Measurements from ENCODE around the gene SNX5.
"Not testable (repeated sequence)": the region's sequence is repeated elsewhere in the genome, so short reads cannot be mapped to it uniquely, and the experiment has no call there.

The SNX5 gene

DNA sequence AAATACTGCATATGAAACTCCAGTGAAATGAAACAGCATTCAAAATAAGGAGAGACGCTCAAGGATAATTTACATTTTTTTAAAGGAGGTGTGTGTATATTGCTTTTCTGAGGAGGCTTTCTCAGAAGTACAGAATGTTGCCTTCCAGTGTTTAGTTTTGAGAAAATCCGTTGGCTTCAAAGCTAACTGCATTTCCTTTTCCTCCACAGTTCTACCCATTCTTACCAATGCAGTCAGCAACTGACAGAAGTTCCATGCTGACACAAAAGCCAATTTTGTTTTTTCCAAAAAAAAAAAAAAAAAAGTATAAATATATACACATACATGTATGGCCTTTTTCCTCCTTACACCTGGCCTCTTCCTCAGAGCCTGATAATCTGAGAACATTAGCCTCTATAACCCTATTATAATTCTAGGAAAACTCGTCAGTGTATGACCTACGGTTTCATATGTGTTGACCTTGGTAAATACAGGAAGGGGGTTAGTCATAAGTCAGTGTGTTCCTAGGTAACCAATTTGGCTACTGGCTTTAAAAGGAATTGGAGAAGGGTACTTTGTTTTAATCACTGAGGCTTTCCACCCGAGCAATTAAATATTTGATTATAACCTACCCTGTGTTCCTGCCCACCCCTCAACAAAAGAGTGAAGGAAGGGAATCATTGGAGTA is 24.4 kb upstream of the SNX5 start:
- no peak for DNase-seq

DNA sequence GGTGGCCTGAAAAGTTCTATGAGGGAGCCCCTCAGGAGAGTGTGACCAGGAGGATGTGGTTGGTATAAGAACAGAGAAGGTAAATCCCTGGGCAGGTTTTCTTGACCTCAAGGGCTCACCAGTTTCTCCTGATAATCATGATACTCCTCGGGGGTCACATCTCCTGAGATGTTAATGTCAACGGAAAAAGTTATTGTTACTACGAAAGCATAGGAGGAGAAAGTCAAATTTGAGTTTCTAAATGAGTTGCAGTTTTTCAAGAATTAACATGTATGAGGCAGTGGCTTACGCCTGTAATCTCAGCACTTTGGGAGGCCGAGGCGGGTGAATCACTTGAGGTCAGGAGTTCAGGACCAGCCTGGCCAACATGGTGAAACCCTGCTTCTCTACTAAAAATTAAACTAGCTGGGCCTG is 23.6 kb upstream of the SNX5 start:
- DNase-seq, result no peak

DNA sequence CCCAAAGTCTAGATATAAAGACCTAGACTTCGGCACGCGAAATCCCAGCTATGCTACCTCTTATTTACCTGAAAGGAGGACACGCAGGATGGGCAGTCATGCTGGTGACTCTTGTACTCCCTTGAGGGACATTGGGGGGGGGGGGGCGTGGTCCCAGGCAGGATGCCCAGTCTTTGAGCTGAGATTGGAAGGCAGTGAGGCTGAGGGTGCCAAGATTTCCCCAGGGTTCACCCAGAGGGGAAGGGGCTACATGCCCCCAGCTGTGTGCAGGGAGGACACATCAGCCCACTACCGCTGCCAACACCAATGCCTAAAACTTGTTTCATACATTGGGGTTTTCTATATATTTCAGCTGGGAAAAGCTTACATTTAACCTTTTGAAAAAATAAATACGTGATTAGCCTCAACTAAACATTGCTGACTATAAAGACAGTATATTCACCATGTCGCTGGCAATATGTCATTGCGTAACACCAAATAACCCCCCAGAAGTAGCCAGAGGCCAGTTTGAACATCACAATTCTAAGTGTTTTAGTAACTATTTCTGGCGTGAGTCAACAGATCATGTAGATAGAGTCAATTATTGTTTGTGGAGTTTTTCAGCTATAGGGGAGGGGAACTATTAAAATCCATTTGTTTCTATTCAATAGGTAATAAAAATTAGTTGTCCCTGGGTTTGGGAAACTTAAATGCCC is 21.8 kb upstream of the SNX5 start:
- no peak for DNase-seq

DNA sequence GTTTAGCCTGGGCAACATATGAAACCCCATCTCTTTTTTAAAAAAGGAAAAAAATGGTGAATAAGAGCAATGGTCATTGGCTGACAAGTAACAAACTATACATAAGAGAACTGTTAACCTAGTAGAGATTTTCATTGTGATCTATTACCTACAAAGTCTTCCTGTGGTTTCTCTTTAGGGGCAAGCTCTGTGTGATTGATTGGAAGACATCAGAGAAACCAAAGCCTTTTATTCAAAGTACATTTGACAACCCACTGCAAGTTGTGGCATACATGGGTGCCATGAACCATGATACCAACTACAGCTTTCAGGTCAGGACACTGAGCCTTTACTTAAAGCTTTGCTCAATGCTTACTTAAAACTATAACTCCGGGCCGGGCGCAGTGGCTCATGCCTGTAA is 19.4 kb upstream of the SNX5 start:
- DNase-seq, result no peak

DNA sequence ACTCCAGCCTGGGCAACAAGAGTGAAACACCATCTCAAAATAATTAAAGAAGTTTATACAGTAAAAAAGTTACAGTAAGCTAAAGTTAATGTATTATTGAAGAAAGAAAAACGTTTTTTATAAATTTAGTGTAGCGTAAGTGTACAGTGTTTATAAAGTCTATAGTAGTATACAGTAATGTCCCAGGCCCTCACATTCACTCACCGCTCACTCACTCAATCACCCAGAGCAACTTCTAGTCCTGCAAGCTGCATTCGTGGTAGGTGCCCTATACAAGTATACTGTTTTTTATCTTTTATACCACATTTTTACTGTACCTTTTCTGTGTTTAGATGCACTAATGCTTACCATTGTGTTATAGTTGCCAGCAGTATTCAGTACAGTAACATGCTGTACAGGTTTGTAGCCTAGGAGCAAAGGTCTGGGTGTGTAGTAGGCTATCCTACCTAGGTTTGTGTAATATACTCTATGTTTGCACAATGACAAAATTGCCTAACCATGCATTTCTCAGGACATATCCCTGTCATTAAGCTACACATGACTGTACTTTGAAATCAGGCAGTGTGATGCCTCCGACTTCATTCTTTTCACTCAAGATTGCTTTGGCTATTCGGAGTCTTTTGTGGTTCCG is 16.9 kb upstream of the SNX5 start:
- DNase-seq, result no peak

DNA sequence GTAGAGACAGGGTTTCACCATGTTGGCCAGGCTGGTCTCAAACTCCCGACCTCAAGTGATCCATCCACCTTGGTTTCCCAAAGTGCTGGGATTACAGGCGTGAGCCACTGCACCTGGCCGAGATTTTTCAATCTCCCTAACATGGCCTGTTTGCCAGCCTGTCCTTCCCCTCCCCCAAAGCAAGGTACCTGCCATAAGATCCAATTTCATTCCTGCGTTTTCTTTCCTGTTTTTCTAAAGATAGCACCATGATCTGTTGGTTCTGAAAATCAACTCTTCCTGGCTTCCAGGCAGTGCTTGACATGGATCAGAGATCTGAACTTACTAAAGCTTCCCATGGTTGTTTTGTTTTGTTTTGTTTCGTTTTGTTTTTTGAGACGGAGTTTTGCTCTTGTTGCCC is 7.7 kb upstream of the SNX5 start:
- DNase-seq, result no peak

DNA sequence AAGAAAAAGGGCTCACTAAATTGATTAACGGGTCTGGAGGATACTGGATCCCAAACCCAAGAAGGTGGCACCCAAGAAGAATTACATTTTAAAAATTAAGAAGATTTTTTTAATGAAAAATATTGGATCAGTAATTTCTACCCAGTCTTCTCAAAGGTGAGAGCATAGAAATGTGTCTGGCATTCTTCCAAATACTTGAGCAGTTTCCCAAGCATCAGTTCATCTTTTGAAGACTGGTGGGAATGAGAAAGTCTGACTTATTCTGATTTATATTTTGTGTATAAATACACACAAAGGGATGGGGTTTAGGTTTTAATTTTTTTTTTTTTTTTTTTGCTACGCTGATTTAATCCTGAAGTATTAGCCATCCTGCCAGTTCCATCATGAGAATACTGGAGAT is 3.5 kb upstream of the SNX5 start:
- no peak for DNase-seq

DNA sequence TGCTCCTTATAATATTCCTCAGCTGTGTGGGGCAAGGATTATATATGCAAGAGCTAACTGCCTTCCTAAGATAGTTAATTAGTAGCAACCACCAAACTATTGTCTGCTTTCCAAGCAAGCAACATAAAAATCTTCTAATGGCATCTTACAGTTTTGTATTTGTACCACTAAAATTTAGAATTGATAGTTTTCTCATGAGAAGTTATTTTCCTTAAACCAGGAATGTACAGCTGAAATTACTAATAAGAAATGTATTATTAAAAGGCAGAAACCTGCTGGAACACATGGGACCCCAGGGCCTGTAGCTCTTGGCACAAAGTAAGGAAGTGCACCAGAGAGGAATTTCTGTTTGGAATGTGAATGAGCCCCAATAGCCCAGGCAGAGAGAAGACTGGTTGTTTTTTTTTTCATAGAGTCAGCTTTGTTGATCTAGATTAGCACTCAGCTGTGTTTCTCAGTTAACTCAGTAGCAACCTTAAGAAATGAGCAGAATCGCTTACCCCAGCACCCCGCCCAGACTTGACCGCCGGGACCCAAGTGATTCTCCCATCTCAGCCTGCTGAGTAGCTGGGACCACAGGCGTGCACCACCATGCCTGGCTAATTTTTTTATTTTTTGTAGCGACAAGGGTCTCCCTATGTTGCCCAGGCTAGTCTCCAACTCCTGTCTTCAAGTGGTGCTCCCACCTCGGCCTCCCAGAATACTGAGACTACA is 2.9 kb upstream of the SNX5 start:
- no peak for DNase-seq

DNA sequence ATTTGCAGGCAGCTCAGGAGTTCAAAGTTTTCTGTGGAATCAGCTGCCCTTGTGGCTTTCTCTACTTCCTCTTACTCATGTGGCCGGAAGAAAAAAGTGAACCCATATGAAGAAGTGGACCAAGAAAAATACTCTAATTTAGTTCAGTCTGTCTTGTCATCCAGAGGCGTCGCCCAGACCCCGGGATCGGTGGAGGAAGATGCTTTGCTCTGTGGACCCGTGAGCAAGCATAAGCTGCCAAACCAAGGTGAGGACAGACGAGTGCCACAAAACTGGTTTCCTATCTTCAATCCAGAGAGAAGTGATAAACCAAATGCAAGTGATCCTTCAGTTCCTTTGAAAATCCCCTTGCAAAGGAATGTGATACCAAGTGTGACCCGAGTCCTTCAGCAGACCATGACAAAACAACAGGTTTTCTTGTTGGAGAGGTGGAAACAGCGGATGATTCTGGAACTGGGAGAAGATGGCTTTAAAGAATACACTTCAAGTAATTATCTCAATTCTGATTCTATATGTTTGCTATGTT is 1.4 kb upstream of the SNX5 start:
- peak; percentile 22 to 86 for DNase-seq

DNA sequence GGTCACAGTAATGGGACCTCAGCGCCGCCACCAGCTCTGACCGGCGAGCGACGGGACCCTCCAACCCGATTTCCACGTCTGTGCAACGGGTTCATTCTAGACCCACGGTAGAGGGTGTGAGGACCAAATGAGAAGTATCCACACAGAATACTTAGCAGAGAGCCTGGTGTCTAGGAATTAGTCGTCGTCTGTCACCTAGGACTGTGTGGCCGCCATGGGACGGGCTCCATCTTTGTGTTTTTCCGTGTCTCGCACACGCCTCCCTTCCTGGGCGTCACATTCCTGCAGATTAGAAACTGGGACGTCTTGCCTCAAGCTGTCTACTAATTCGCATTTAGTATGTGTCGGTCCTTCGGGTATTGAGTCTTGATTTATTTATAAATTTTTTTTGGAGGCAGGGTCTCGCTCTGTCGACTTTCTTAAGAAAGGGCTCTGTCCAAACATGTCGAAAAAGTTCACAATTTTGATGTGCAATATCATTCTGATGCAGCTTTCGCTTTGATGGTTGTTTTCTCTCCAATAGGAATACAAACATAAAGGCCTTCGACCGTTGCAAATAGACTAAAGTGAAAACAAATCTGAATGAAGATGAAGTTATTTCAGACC is 787 bp upstream of the SNX5 start:
- DNase-seq, result no peak

DNA sequence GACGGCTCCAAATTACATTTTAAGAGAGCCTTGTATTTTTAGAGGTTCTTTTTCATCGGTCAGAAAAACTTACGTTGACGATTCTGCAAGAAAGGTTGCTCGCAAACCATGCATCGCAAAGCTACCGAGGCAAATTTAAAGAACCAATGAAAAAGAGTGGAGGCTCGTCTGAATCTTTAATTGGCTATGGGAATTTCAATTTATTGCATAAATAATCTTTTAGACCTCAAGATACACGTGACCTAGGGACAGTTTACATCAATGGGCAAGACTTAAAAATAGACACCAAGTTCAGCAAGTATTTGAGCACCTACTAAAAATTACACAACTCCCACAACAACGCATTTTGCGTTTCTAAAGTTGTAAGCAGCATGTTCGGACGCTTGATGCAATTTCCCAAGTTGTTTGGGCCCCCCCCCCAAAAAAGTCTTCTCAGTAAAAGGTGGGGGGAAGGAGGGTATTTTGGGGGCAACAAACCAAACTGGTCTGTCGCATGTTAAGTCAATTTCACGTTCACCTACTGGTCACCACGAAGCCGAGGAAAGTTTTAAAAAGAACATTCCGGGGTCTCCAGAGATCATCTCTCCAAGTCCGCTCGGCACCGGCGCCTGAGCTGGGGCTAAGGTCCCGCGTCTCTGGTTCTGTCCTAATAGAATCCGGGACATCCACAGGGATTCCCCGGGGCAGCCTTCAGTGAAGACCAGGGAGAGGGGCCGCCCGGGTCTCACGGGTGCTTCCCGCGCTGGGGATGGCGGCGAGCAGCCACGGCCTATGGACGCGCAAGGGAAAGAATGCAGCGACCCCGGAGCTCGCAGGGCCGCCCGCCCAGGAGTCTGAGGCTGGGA is 851 bp downstream of the SNX5 start:
- no peak for DNase-seq

DNA sequence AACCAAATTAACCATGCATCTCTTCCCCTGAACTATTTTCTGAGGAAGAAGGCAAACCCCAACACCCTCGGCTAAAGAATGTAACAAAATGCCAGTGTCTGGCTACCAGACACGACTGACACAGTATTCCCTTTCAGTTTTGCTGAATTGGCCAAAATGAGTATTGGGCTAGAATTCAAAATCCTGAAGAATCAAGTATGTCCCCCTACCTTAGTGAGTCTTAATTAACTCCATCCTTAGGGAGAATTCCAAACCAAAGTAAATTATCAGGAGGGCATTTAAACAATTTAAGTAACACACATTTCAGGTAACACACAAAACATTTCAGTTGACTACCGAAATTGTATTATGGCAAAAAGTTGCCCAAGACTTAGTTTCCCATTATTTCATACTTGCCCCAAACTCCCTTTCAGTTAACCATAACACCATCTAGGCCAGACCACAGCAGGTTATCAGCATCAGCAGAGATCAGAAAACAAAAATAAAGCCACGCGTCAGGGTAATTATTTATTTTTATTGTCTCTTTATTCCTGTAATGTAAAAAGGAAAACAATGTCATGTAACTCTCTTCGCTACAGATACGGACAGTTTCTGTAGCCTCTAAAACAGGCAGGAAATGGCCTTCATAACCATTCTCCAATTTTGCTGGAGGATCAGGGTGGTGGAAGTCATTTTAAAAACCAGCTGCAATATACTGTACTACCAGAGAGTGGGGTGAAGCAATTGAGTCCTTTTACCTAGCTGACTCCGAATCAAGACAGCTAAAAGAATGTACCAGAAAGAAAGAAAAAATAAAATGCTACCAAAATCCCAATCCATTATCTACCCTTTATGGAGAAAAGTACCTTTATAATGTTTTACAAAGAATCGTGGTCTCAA is 1.9 kb downstream of the SNX5 start:
- DNase-seq, result no peak

DNA sequence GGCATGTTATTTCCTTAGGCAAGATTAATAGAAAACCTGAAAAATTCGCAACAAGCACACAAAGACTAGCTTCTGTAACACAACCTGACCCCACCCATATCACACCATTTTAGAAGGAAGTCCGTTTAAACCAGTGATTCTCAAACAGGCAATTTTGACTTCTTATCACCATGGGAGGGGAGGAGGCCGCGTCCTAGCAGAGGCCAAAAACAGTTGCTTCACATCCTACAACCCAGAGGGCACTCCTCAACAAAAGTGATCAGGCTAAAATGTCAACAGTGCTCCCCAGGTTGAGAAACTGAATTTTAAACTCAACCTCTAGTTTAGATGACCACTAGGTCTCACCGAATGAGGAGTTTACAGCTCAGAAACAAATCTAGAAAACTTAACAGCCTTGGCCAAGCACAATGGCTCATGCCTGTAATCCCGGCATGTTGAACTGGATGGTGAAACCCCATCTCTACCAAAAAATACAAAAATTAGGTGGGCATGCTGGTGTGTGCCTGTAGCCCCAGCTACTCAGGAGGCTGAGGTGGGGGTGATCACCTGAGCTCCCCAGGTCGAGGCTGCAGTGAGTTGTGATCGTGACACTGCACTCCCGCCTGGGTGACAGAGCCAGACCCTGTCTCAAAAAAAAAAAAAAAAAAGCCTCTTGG is 3.4 kb downstream of the SNX5 start:
- DNase-seq, result no peak

DNA sequence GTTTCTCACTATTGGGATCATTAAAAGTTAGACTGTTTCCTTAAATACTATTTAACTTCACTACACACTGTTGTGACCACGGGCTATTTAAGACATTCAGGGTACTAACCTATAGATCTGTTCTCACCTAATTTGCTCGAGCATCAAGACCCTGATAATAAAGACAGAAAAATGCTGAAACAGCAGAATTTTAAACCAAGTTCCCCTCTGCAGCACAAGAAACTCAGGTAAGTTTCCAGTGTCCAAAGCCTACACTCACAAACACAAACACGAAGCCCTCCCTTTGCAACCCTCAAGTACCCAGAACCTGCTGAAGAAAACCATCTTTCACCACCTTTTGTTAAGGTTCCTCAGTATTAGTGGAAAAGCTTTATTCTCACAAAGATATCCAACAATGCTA is 4.0 kb downstream of the SNX5 start:
- DNase-seq, result no peak

DNA sequence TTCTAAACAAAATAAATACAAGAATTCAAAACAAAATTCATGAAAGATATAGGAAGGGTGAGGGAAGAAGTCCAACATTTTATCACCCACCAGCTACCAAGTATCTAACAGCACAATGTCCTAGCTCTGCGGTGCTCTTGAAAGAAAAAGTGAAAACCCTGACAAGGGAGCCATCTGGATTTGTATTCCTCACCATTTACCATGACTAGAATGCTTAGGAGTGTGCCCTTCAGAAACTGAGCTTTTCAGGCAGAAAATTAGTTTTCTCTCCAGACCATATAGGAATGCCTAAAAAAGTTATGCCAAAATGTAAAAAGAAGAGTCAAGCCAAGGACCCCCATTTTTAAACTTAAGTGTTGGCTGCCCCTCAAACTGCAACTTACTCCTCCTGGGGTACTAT is 4.5 kb downstream of the SNX5 start:
- no peak for DNase-seq

DNA sequence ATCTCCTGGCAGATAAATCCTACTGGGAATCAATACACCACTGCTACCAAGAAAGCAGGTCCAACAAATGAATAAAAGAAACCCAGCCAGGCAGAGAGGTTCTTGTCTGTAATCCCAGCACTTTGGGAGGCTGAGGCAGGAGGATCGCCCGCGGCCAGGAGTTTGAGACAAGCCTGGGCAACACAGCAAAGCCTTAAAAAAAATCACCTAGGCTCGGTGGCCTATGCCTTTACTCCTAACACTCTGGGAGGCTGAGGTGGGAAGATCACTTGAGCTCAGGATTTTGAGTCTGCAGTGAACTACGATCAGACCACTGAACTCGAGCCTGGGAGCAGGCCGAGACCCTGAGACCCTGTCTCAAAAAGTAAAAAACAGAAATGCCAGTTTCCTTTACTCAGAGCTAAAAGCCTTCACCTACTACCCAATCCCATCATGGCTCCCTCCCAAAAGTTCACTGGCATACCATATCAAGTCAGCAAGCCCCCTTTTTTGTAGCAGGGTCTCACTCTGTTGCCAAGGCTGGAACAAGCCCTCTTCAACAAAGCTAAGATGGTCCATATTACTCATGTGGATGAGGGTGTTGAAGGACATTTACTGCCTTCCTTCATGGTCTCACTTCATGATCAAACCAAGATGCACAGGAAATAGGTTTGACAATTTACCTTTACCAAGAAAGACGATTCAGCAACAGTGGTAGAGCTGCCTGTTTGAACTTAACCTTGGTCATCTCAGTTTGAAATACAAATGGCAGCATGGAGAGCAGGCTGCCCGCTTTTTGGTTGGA is 5.3 kb downstream of the SNX5 start:
- DNase-seq, result no peak

DNA sequence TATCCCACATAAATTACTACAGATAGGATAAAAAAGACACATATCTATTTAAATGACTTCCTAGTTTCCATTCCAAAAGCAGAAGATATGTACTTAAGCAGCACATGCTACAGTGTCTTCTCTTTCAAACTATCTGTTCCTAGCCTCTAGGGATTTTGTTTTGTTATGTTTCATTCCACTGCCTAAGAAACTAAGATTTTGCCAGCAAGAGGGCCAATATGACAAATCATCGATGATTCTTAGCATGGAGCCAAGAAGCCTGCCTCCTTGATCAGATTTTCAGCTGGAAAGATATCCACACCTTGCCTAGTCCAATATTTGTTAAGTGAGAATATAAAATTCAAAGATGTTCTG is 7.0 kb downstream of the SNX5 start:
- no peak for DNase-seq

DNA sequence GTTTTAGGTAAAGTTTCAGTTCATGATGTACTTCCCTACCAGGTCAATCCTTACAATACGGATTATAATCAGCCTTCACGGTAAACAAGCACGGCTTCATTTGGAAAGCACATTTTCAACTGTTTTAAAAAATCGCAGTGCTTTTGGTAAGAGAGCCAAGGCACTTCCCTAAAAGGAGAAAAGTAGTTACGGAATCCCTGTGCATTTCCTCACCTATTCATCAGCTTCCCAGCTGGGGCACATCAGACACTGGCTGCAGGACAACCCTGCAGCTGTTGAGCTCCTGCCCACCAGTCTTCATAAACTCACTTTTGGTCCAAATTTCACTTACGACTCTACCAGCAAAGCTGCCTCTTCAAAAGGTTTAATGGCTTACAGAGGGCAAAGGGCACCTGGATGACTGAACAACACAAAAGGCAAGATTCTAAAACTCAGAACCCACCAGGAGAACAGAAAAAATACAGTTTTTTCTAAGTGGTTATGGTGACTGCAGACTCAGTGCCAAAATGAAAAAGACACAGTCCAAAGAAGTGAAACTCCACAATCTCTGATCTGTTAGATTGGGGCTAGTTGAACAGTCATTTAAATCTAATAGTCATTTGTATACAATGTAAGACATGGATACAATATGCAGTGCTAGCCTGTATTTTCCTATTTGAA is 7.5 kb downstream of the SNX5 start:
- DNase-seq, result no peak

DNA sequence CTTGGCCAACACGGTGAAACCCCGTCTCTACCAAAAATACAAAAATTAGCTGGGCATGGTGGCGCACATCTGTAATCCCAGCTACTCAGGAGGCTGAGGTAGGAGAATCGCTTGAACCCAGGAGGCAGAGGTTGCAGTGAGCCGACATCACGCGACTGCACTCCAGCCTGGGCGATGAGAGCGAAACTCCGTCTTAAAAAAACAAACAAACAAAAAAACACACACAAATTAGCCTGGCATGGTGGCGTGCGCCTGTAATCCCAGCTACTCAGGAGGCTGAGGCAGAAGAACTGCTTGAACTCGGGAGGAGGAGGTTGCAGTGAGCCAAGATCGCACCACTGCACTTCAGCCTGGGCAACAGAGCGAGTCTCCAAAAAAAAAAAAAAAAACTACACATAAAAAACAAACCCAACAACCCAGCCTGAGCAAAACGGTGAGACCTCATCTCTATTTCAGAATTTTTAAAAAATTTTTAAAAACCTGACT is 8.2 kb downstream of the SNX5 start:
- not testable (repeated sequence) for DNase-seq
